ENCODE results near the gene CA6.

Gene CA6

GRCh38 chr1:8939000-8939265 lies 6.7 kb upstream of the CA6 start:
- no peak overlapping the region for H3K4me2 ChIP-seq (ENCODE audit: low read depth, low read length, poor library complexity, severe bottlenecking)
- no peaks in the 10 kb centered on the region for H4K20me1 ChIP-seq (ENCODE audit: insufficient read depth, low read length, poor library complexity, severe bottlenecking)
- H3K9me3 ChIP-seq (ENCODE audit: insufficient read depth, low read depth, low read length) = no peaks in the 10 kb centered on the region
- H3K4me1 ChIP-seq (ENCODE audit: insufficient read depth, low read length, poor library complexity, severe bottlenecking) = peaks cover 19% of the 10 kb centered on the region
- H3K9me2 ChIP-seq (replicated peaks; ENCODE audit: low read depth, low read length) = no peaks in the 10 kb centered on the region
- H2AFZ ChIP-seq (ENCODE audit: low read length) = no peak overlapping the region
- no peaks in the 10 kb centered on the region for H3K36me3 ChIP-seq (ENCODE audit: insufficient read depth, low read length)
- no peak overlapping the region for H3K4me3 ChIP-seq (ENCODE audit: low read length, poor library complexity, severe bottlenecking)
- TF ChIP-seq CTCF (conservative IDR thresholded peaks at IDR 0.05; ENCODE audit: low read length) (no peak), EZH2phosphoT487 (IDR thresholded peaks at IDR 0.05; ENCODE audit: borderline replicate concordance) (no peak)
- H3K9ac ChIP-seq (ENCODE audit: low read depth, low read length, poor library complexity, severe bottlenecking) = no peak overlapping the region
- no peaks in the 10 kb centered on the region for H3F3A ChIP-seq (ENCODE audit: low read depth)
- no peaks in the 10 kb centered on the region for H3K27me3 ChIP-seq (ENCODE audit: insufficient read depth, low read length, poor library complexity, severe bottlenecking)
- H3K79me2 ChIP-seq (ENCODE audit: insufficient read depth, low read length) = no peaks in the 10 kb centered on the region

- no peak overlapping the region for H2AFZ ChIP-seq (ENCODE audit: low read length)
- TF ChIP-seq CTCF (conservative IDR thresholded peaks at IDR 0.05; ENCODE audit: low read length) = no peak
- TF ChIP-seq EZH2phosphoT487 (IDR thresholded peaks at IDR 0.05; ENCODE audit: borderline replicate concordance) = no peak
- no peaks in the 10 kb centered on the region for H4K20me1 ChIP-seq (ENCODE audit: insufficient read depth, low read length, poor library complexity, severe bottlenecking)
- H3K9ac ChIP-seq (ENCODE audit: low read depth, low read length, poor library complexity, severe bottlenecking) = no peak overlapping the region
- H3K9me2 ChIP-seq (replicated peaks; ENCODE audit: low read depth, low read length) = no peaks in the 10 kb centered on the region
- no peaks in the 10 kb centered on the region for H3K9me3 ChIP-seq (ENCODE audit: insufficient read depth, low read depth, low read length)
- H3K27me3 ChIP-seq (ENCODE audit: insufficient read depth, low read length, poor library complexity, severe bottlenecking) = no peaks in the 10 kb centered on the region
- H3F3A ChIP-seq (ENCODE audit: low read depth) = no peaks in the 10 kb centered on the region
- H3K36me3 ChIP-seq (ENCODE audit: insufficient read depth, low read length) = no peaks in the 10 kb centered on the region
- H3K79me2 ChIP-seq (ENCODE audit: insufficient read depth, low read length) = no peaks in the 10 kb centered on the region
- H3K4me3 ChIP-seq (ENCODE audit: low read length, poor library complexity, severe bottlenecking) = no peak overlapping the region
- H3K4me1 ChIP-seq (ENCODE audit: insufficient read depth, low read length, poor library complexity, severe bottlenecking) = peaks cover 22% of the 10 kb centered on the region
- H3K4me2 ChIP-seq (ENCODE audit: low read depth, low read length, poor library complexity, severe bottlenecking) = no peak overlapping the region
These were observed 6.2 kb upstream of the CA6 start for GRCh38 chr1:8939362-8939995.

DNA sequence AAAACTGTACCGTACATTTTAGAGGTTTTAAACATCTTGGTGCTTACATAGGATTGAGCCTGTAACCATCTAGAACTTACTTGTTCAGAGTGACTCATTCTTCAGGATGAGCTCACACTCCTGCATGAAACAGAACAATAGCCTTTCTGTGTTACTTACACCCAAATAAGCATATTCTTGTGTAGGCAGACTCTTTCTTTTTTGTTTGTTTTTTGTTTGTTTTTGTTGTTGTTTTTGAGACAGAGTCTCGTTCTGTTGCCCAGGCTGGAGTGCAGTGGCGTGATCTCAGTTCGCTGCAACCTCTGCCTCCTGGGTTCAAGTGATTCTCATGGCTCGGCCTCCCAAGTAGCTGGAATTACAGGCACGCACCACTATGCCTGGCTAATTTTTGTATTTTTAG lies 3.8 kb upstream of the CA6 start:
- Histone ChIP-seq H3K27me3 (ENCODE audit: insufficient read depth, low read length, poor library complexity, severe bottlenecking) (no peaks in the 10 kb centered on the region), H3K9me3 (ENCODE audit: insufficient read depth, low read depth, low read length) (no peaks in the 10 kb centered on the region), H3F3A (ENCODE audit: low read depth) (no peaks in the 10 kb centered on the region), H2AFZ (ENCODE audit: low read length) (no peak overlapping the region), H4K20me1 (ENCODE audit: insufficient read depth, low read length, poor library complexity, severe bottlenecking) (no peaks in the 10 kb centered on the region), H3K9ac (ENCODE audit: low read depth, low read length, poor library complexity, severe bottlenecking) (no peak overlapping the region), H3K4me3 (ENCODE audit: low read length, poor library complexity, severe bottlenecking) (no peak overlapping the region), H3K36me3 (ENCODE audit: insufficient read depth, low read length) (no peaks in the 10 kb centered on the region), H3K4me2 (ENCODE audit: low read depth, low read length, poor library complexity, severe bottlenecking) (no peak overlapping the region), H3K4me1 (ENCODE audit: insufficient read depth, low read length, poor library complexity, severe bottlenecking) (peaks cover 22% of the 10 kb centered on the region), H3K9me2 (replicated peaks; ENCODE audit: low read depth, low read length) (no peaks in the 10 kb centered on the region), H3K79me2 (ENCODE audit: insufficient read depth, low read length) (no peaks in the 10 kb centered on the region)
- TF ChIP-seq EZH2phosphoT487 (IDR thresholded peaks at IDR 0.05; ENCODE audit: borderline replicate concordance) = no peak
- no peak for TF ChIP-seq CTCF (conservative IDR thresholded peaks at IDR 0.05; ENCODE audit: low read length)

Measured in Loucy (cell line).